OCI-LY7 (cell line): Measurements from ENCODE around the gene TNP1. TPM values are rescaled to one million over a fixed set of nuclear protein-coding genes. Genes with fewer than 3 reads are reported as not detected.

ENCODE experiments used
- BruUV-seq: library from RNA; stranded (reverse); fragments of 400-500 nt; replicated peaks from 2 replicates; lab custom pipeline; 2021; lab: Mats Ljungman, UMichigan
- CTCF ChIA-PET: fragments of 300-600 bp; sonication (Branson Sonifier 250); formaldehyde crosslinking; loops from one replicate; lab custom pipeline; 2022; ENCODE audit warnings: antibody characterized with exemption; ENCODE audit not compliant: unreplicated experiment; lab: Charles Lee
- POLR2A ChIA-PET: fragments of 300-600 bp; sonication (Branson Sonifier 250); formaldehyde crosslinking; loops from one replicate; lab custom pipeline; 2022; ENCODE audit warnings: antibody characterized with exemption; lab: Charles Lee
- DNase-seq: peaks from one replicate; pipeline ENCODE4 v3.0.0-alpha.2; 2015; ENCODE audit warnings: low spot score
- H2AFZ ChIP-seq: fragments of 200-600 bp; sonication (generic), shearing (Covaris generic); 2 replicates; pipeline ENCODE4 v1.6.1; 2014; ENCODE audit warnings: mild to moderate bottlenecking, antibody characterized with exemption, low read length, moderate library complexity
- H3K27ac ChIP-seq: fragments of 200-600 bp; sonication (generic); 2 replicates; pipeline ENCODE4 v1.5.1; 2014; ENCODE audit warnings: mixed run types, low read depth, mild to moderate bottlenecking, moderate library complexity, low read length, inconsistent platforms; ENCODE audit not compliant: poor library complexity, severe bottlenecking
- H3K36me3 ChIP-seq: fragments of 200-600 bp; sonication (generic); 2 replicates; pipeline ENCODE4 v1.6.1; 2014; ENCODE audit warnings: mild to moderate bottlenecking, antibody characterized with exemption, low read length, moderate library complexity, mixed read lengths; ENCODE audit not compliant: insufficient read depth
- H3K4me1 ChIP-seq: fragments of 200-600 bp; sonication (generic); 2 replicates; pipeline ENCODE4 v1.5.1; 2014; ENCODE audit warnings: mild to moderate bottlenecking, low read length; ENCODE audit not compliant: insufficient read depth, poor library complexity, severe bottlenecking
- H3K4me2 ChIP-seq: fragments of 200-600 bp; sonication (generic); 2 replicates; pipeline ENCODE4 v1.6.1; 2014; ENCODE audit warnings: mild to moderate bottlenecking, low read length
- H3K4me3 ChIP-seq: fragments of 200-600 bp; sonication (generic); 2 replicates; pipeline ENCODE4 v1.5.1; 2014; ENCODE audit warnings: mild to moderate bottlenecking, low read depth, low read length; ENCODE audit not compliant: poor library complexity, severe bottlenecking
- H3K79me2 ChIP-seq: fragments of 200-600 bp; sonication (generic); 2 replicates; pipeline ENCODE4 v1.6.1; 2016; ENCODE audit warnings: low read depth, mild to moderate bottlenecking, low read length, moderate library complexity, mixed read lengths; ENCODE audit not compliant: insufficient read depth
- H3K9me2 ChIP-seq: fragments of 200-600 bp; sonication (generic); 2 replicates; pipeline ENCODE4 v1.6.1; 2016; ENCODE audit warnings: mild to moderate bottlenecking, low read length, mixed read lengths; ENCODE audit not compliant: insufficient read depth
- H3K9me3 ChIP-seq: fragments of 200-600 bp; sonication (generic); 2 replicates; pipeline ENCODE4 v1.6.1; 2014; ENCODE audit warnings: mild to moderate bottlenecking, mixed run types, low read length, mixed read lengths
- H4K20me1 ChIP-seq: fragments of 200-600 bp; sonication (generic); 2 replicates; pipeline ENCODE4 v1.6.1; 2014; ENCODE audit warnings: mild to moderate bottlenecking, antibody characterized with exemption, low read length, moderate library complexity, mixed read lengths; ENCODE audit not compliant: insufficient read depth
- CTCF ChIP-seq: fragments of 200-600 bp; sonication (generic); conservative IDR thresholded peaks from 2 replicates; pipeline ENCODE4 v1.5.1; 2014; ENCODE audit warnings: mild to moderate bottlenecking, antibody characterized with exemption, low read length, moderate library complexity, mixed read lengths
- EZH2phosphoT487 ChIP-seq: fragments of 200-600 bp; sonication (generic); IDR thresholded peaks from 2 replicates; pipeline ENCODE4 v1.6.1; 2018; ENCODE audit warnings: low read depth, borderline replicate concordance, mild to moderate bottlenecking, mixed run types, antibody characterized with exemption, low read length, moderate library complexity, mixed read lengths
- intact Hi-C: fragments of 100-400 bp; cut with micrococcal nuclease; formaldehyde crosslinking; loops from one replicate; pipeline ENCODE4 v1.10.0; 2022; ENCODE audit not compliant: unreplicated experiment
- total RNA-seq, 2 experiments: library from RNA; depleted of rRNA in 1 of 2; stranded (reverse); fragments of >200 nt in 1 of 2; shearing (Covaris generic) in 1 of 2; gene quantifications; 2 replicates each; pipeline ENCODE4 v1.2.3, GENCODE V29; 2014 to 2022

The TNP1 gene
- total RNA-seq, 2 experiments from 2014 or later = not detected

DNA sequence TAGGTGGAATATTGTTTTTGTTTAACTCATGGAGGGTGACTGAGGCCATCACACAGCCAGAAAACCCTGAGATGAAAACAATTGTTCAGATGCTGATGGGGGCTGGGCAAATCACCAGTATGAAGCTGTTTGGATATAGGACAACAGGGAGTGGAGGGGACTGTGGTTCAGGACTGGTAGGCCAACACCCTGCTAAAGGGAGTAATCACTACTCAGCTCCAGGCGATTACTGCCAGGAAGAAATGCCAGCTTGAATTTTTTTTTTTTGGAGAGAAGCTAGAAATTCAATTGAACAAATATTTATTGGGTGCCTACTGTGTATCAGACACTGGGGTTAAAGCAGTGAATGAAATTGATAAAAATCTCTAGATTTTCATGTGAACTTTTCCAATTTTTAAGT lies 37.4 kb downstream of the TNP1 start:
- Histone ChIP-seq H3K4me2 (no peak overlapping the region), H3K9me3 (no peaks in the 10 kb centered on the region), H3K9me2 (no peaks in the 10 kb centered on the region), H3K36me3 (no peaks in the 10 kb centered on the region), H4K20me1 (no peaks in the 10 kb centered on the region), H3K27ac (no peak overlapping the region), H3K4me3 (no peak overlapping the region), H3K79me2 (no peaks in the 10 kb centered on the region), H3K4me1 (no peaks in the 10 kb centered on the region), H2AFZ (no peak overlapping the region)
- no TSS peak for BruUV-seq
- CTCF ChIA-PET = no interaction called here
- no peak for DNase-seq
- TF ChIP-seq CTCF = no peak
- TF ChIP-seq EZH2phosphoT487 = no peak
- POLR2A ChIA-PET = no interaction called here
- intact Hi-C loops = no loop called here

DNA sequence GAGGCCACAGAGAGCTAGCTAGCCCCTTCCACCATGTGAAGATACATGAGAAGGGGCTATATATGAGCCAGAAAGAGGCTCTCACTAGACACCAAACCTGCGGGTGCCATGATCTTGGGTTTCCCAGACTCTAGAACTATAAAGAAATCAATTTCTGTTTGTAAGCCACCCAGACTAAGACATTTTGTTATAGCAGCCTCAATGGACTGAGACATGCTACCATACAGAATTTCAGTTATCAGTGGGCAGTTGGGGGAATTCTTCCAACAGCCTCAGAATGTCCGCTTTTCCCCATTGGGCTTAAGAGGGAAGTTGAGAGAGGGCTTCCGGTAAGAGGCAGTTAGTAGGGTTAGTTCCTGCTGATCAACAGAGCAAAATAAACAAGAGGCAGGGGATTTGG lies 39.2 kb downstream of the TNP1 start:
- H4K20me1 ChIP-seq = no peaks in the 10 kb centered on the region
- H3K9me3 ChIP-seq = no peaks in the 10 kb centered on the region
- no peaks in the 10 kb centered on the region for H3K79me2 ChIP-seq
- POLR2A ChIA-PET = no interaction called here
- H3K9me2 ChIP-seq = no peaks in the 10 kb centered on the region
- H3K4me2 ChIP-seq = no peak overlapping the region
- DNase-seq = no peak
- no peaks in the 10 kb centered on the region for H3K36me3 ChIP-seq
- H3K4me3 ChIP-seq = no peak overlapping the region
- no peaks in the 10 kb centered on the region for H3K4me1 ChIP-seq
- no peak overlapping the region for H2AFZ ChIP-seq
- CTCF ChIA-PET = no interaction called here
- H3K27ac ChIP-seq = no peak overlapping the region
- no TSS peak for BruUV-seq
- intact Hi-C loops = no loop called here
- TF ChIP-seq EZH2phosphoT487 (no peak), CTCF (no peak)

DNA sequence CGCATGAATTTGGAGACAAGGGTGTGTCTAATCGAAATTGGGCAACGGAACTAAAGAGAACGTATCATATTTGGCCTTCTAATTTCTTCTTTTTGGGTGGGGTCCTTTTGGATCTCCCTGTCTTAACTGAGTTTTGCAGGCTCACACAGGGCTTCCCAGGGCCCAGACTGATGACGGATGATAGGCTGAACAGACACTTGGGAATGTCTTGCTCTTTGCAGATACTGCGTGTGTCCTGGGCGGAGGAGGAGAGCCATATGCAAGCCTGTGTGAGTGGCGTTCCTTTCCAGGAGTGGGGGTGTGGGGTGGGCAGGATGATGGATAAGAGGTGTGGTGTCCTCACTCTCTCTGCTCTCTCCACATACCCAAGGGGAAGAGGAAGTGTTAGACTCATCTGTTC lies 40.1 kb downstream of the TNP1 start:
- POLR2A ChIA-PET = no interaction called here
- CTCF ChIA-PET = no interaction called here

More for the DNA sequence above, 40.1 kb downstream of the TNP1 start:
- Histone ChIP-seq H3K4me2 (no peak overlapping the region), H3K9me2 (no peaks in the 10 kb centered on the region), H3K27ac (no peak overlapping the region), H3K36me3 (no peaks in the 10 kb centered on the region), H3K4me1 (no peaks in the 10 kb centered on the region), H3K4me3 (no peak overlapping the region), H4K20me1 (no peaks in the 10 kb centered on the region), H2AFZ (no peak overlapping the region), H3K79me2 (no peaks in the 10 kb centered on the region), H3K9me3 (no peaks in the 10 kb centered on the region)
- TF ChIP-seq EZH2phosphoT487 (no peak), CTCF (no peak)
- intact Hi-C loops = no loop called here
- BruUV-seq = no TSS peak
- DNase-seq = no peak
